Osteocyte (in vitro differentiated cells): ENCODE data around the gene TMEM185A. TPM values are rescaled to one million over a fixed set of nuclear protein-coding genes. Genes with fewer than 3 reads are reported as not detected.
"Not testable (repeated sequence)": the region's sequence is repeated elsewhere in the genome, so short reads cannot be mapped to it uniquely, and the experiment has no call there.

Source experiments
- DNase-seq: peaks from one replicate; pipeline ENCODE4 v3.0.0; 2021; ENCODE audit warnings: mixed read lengths; ENCODE audit not compliant: unreplicated experiment; ENCODE audit errors: extremely low spot score
- H3K27ac Mint-ChIP-seq: one replicate; pipeline ENCODE4 v1.8.0; 2021; ENCODE audit warnings: mild to moderate bottlenecking, mixed read lengths; ENCODE audit not compliant: unreplicated experiment
- H3K27me3 Mint-ChIP-seq: one replicate; pipeline ENCODE4 v1.8.0; 2021; ENCODE audit warnings: mixed read lengths; ENCODE audit not compliant: unreplicated experiment
- H3K36me3 Mint-ChIP-seq: one replicate; pipeline ENCODE4 v1.8.0; 2021; ENCODE audit warnings: mixed read lengths; ENCODE audit not compliant: unreplicated experiment
- H3K4me1 Mint-ChIP-seq: one replicate; pipeline ENCODE4 v1.8.0; 2021; ENCODE audit warnings: mixed read lengths; ENCODE audit not compliant: unreplicated experiment
- H3K4me3 Mint-ChIP-seq: one replicate; pipeline ENCODE4 v1.8.0; 2021; ENCODE audit warnings: mild to moderate bottlenecking, moderate library complexity, mixed read lengths; ENCODE audit not compliant: unreplicated experiment
- H3K9me3 Mint-ChIP-seq: one replicate; pipeline ENCODE4 v1.8.0; 2021; ENCODE audit warnings: mixed read lengths; ENCODE audit not compliant: unreplicated experiment
- total RNA-seq: library from RNA; stranded (reverse); gene quantifications from 2 replicates; pipeline ENCODE4 v1.2.1, GENCODE V29; 2021
- TF ChIP-seq, protein P1 (sequence below): fragments of 200-600 bp; sonication (generic); IDR thresholded peaks from 2 replicates; pipeline ENCODE4 v1.5.0; 2021; ENCODE audit warnings: antibody characterized with exemption, mild to moderate bottlenecking, moderate library complexity

Gene TMEM185A
- total RNA-seq, 1 donor from 2014 or later, result 26.5 TPM

DNA sequence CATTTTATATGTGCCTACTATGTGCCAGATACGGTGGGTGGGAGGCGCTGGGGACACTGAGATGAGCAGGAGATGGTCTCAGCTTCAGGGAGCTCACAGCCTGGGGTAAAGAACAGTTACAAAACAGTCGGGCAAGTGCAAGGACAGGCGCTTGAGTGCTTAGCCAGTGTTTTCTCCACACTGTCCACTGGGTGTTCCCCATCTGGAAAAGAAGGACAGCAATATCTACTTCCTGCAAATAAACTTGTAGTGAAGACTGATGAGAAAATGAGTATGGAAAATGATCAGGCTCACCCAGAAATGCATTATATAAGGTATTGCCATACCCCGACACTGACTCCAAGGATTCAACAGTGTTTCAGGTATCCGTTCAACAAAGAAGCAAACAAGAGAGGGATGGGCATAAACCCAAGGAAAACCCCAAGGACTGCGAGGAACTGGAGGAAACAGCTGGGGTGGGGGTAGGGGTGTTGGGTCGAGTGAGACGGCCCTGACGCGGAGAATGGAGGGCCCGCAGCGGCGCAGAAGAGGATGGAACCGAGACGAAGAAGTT, 835 bp downstream of the TMEM185A start:
- no peak for DNase-seq
- H3K4me1 Mint-ChIP-seq, result peaks cover 17% of the 10 kb centered on the region

DNA sequence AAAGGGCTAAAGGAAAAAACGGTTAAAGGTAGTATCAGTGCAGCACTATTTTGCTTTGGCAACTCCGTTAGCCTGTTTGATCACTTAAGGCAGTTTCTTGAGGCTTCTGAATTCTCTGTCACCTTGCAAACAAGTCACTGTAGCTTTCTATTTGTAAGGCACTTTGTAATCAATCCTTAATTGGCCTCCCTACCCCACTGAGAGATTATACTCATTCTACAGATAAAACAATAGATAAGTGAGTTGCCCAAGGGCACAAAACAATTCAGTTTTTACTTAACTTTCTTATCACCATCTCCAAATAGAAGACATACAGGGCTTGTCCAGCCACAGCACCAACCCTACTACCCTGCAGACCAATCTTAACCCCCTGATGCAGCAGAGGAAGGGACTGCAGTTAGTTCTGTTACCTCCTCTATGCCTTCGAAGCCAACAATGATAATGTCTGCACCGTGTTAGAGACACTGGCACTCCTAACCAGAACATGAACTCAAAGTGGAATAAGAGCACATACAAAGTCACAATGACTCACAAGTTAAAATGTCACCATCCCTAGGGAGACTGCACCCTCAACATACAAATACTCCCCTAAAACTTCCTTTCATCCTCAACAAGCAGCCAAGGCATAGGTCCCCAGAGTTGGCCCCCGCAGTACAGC, 1.7 kb downstream of the TMEM185A start:
- Mint-ChIP-seq H3K36me3 (no peaks in the 10 kb centered on the region), H3K4me1 (peaks cover 17% of the 10 kb centered on the region), H3K4me3 (peak overlapping the region; percentile 91), H3K27me3 (peaks cover 5% of the 10 kb centered on the region), H3K27ac (no peak overlapping the region), H3K9me3 (no peaks in the 10 kb centered on the region)
- DNase-seq, result no peak
- TF ChIP-seq, protein P1, sequence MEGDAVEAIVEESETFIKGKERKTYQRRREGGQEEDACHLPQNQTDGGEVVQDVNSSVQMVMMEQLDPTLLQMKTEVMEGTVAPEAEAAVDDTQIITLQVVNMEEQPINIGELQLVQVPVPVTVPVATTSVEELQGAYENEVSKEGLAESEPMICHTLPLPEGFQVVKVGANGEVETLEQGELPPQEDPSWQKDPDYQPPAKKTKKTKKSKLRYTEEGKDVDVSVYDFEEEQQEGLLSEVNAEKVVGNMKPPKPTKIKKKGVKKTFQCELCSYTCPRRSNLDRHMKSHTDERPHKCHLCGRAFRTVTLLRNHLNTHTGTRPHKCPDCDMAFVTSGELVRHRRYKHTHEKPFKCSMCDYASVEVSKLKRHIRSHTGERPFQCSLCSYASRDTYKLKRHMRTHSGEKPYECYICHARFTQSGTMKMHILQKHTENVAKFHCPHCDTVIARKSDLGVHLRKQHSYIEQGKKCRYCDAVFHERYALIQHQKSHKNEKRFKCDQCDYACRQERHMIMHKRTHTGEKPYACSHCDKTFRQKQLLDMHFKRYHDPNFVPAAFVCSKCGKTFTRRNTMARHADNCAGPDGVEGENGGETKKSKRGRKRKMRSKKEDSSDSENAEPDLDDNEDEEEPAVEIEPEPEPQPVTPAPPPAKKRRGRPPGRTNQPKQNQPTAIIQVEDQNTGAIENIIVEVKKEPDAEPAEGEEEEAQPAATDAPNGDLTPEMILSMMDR, result no peak

More for the DNA sequence above, 835 bp downstream of the TMEM185A start:
- TF ChIP-seq, protein P1, result peak; percentile 25
- H3K36me3 Mint-ChIP-seq, result no peaks in the 10 kb centered on the region
- H3K27me3 Mint-ChIP-seq, result peaks cover 11% of the 10 kb centered on the region
- peak overlapping the region; percentile 88 for H3K27ac Mint-ChIP-seq
- H3K4me3 Mint-ChIP-seq, result peak overlapping the region; percentile 91
- H3K9me3 Mint-ChIP-seq, result no peaks in the 10 kb centered on the region

DNA sequence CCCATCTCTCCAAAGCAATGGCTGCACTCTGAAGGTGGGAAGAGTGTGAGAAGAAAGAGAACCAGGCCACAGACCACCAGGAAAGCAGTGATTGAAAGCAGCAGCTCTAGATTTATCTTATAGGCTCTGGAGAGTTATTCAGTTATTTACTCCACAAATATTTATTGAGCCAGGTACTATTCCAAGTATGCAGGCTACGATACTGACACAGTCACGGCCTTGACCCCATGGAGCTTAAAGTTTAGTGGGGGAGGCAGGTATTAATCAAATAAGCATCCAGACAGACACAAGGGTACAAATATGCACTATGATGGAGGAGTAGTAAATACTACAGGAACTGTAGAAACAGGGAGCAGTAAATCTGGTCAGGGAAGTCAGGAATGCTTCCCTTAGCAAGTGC, 2.8 kb downstream of the TMEM185A start:
- Mint-ChIP-seq H3K27me3 (no peaks in the 10 kb centered on the region), H3K27ac (no peak overlapping the region), H3K4me1 (peaks cover 17% of the 10 kb centered on the region), H3K9me3 (no peaks in the 10 kb centered on the region), H3K36me3 (no peaks in the 10 kb centered on the region), H3K4me3 (no peak overlapping the region)
- TF ChIP-seq, protein P1, result no peak
- no peak for DNase-seq

DNA sequence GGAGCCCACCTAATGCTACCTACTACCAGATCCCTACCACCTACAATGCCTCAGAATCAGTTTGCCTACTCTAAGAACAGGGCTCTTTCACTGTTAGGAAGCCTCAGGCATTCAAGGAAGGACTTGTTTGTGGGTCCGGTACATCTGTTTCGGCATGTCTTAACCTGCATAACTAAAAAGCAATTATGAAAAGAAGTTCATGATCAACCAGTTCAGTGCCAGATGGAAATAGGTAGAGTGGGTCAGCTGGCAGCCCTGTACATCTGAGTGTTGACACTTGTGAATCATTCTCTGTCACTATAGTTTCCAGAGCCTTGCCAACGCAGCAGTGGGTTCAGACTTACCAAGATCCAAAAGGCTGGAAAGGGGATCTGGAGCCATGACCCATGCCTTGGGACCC, 3.3 kb downstream of the TMEM185A start:
- no peaks in the 10 kb centered on the region for H3K36me3 Mint-ChIP-seq
- TF ChIP-seq, protein P1, result no peak
- peaks cover 17% of the 10 kb centered on the region for H3K4me1 Mint-ChIP-seq
- no peaks in the 10 kb centered on the region for H3K27me3 Mint-ChIP-seq
- H3K9me3 Mint-ChIP-seq, result no peaks in the 10 kb centered on the region
- no peak overlapping the region for H3K27ac Mint-ChIP-seq
- H3K4me3 Mint-ChIP-seq, result no peak overlapping the region
- DNase-seq, result no peak

DNA sequence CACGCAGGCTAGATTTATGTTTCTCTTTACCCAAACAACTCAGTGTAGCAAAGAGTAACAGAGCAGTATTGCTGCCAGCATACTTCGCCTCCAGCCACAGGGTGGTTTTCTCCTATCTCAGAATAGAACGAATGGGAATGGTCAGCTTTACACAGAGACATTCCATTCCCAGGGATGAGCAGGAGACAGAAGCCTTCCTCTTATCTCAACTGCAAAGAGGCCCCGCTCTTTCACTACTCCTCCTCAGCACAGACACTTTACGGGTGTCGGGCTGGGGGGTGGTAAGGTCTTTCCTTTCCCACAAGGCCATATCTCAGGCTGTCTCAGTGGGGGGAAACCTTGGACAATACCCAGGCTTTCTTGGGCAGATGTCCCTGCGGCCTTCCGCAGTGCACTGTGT, 4.8 kb downstream of the TMEM185A start:
- H3K27me3 Mint-ChIP-seq, H3K27ac Mint-ChIP-seq, H3K4me3 Mint-ChIP-seq, H3K9me3 Mint-ChIP-seq, DNase-seq, H3K36me3 Mint-ChIP-seq: not testable (repeated sequence)
- peaks cover 11% of the 10 kb centered on the region for H3K4me1 Mint-ChIP-seq

DNA sequence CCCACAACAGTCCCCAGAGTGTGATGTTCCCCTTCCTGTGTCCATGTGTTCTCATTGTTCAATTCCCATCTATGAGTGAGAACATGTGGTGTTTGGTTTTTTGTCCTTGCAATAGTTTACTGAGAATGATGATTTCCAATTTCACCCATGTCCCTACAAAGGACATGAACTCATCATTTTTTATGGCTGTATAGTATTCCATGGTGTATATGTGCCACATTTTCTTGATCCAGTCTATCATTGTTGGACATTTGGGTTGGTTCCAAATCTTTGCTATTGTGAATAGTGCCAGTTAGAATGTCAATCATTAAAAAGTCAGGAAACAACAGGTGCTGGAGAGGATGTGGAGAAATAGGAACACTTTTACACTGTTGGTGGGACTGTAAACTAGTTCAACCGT, 11.9 kb downstream of the TMEM185A start:
- H3K27me3 Mint-ChIP-seq, H3K4me1 Mint-ChIP-seq, H3K4me3 Mint-ChIP-seq, H3K36me3 Mint-ChIP-seq, DNase-seq, H3K27ac Mint-ChIP-seq: not testable (repeated sequence)
- peaks cover 13% of the 10 kb centered on the region for H3K9me3 Mint-ChIP-seq
